IPS-18c (cell line): ENCODE results near the gene TCERG1L.

Experiments used
- H3K4me3 ChIP-seq: 2 replicates; pipeline ENCODE4 v1.7.0; 2013; ENCODE audit warnings: low read depth, mild to moderate bottlenecking, low read length, moderate library complexity; ENCODE audit not compliant: insufficient read depth
- H3K9me3 ChIP-seq: one replicate; pipeline ENCODE4 v1.6.1; 2013; ENCODE audit warnings: mild to moderate bottlenecking, low read length, moderate library complexity; ENCODE audit not compliant: control insufficient read depth, insufficient read depth

The TCERG1L gene

DNA sequence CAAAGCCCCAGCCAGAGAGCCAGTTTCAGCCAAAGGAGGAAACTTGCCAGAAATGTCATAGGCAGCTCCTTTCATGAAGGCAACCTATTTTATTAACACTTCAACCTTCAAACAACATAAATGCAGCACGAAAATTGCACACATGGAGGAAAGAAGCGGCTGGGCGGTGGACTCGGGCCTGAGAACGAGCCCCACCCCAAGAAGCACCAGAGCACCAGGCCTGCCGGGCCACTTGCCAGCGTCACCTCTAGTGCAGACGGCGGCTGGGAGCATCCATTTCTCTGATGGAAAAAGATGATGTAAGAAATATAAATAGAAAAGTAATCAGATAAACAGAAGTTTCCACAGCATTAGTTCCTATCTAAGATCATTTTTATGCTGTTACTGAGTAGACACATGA lies 100.0 kb downstream of the TCERG1L start:
- H3K4me3 ChIP-seq, result no peak overlapping the region
- peaks cover 16% of the 10 kb centered on the region for H3K9me3 ChIP-seq

DNA sequence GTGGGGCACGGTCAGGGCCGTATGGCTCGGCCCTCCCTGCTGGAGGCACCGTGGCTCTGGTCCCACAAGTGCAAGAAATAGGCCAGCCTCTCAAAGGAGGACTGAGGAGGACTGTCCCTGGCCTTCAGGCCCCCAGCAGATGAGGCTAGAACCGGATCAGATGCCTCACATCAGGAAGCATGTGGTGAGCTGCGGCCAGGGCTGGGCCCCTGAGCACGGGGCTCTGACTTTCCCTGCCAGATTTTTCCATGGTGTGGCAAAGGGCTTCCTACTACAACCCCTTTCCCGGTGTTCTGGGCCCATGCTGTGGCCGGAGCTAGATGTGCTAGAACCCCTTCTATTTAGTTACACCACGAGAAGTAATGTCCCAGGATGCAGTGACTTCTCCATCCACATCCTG lies 100.4 kb downstream of the TCERG1L start:
- peaks cover 16% of the 10 kb centered on the region for H3K9me3 ChIP-seq

DNA sequence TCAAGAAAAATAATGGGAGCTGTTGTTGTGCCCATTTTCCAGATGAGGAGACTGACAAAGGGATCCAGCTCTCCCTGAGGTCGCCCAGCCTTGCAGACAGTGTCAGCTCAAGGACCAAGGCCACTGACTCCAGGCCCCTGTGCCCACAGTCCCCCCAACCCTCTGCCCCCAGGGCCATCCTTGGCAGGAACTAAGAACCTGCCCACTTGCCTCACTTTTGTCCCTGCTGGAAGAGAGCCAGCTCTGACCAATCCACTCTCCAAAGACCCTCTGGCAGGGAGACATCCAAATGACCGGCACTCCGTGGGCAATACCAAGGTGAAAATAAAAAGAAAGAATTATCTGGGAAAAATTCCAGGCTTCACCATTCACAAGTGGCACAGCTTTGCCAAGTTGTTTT lies 101.3 kb downstream of the TCERG1L start:
- Histone ChIP-seq H3K9me3 (peaks cover 20% of the 10 kb centered on the region), H3K4me3 (no peak overlapping the region)

More for the DNA sequence above, 100.4 kb downstream of the TCERG1L start:
- H3K4me3 ChIP-seq, result no peak overlapping the region

DNA sequence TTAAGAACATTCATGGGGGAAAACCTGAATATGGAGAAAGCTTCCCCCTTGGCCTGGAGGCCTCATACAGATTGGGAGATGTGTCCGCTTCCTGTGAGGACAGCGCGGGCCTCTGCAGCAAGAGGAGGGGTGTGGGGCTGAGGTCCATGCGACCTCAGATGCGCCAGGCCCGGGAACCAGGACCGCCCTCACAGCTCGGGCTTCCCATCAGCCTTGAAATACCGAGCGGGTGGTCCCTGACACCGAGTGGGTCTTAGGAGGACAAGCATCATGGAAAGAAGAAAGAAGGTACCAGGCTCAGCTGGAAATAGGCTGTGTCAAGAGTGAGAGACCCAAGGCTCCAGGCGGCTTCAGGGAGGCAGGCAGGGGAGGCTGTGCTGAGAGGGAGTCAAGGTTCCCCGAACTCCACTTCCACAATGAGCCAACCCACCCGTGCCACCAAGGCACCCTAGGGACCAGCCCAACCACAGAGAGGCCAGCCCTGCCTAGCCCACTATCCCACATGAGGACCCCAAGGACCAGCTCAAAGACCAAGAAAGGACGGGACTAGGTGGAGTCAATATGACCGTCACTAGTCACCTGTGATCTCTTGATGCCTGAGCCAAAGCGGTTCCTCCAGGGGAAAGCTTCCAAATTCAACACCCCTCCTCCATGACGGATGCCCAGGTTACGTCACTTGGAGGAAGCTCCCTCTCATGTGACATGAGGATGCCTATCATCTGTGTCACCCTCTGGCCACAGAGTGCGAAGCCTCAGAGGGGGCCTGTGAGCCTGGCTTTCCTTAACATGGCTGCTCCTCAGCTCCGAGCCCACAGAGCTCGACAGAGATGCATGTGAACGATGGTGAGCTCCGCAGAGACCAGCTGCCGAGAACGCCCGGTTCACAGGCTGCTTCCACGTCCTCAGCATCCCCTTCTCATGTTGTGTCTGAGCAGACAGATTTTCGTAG lies 103.7 kb downstream of the TCERG1L start:
- no peak overlapping the region for H3K4me3 ChIP-seq
- peaks cover 25% of the 10 kb centered on the region for H3K9me3 ChIP-seq

DNA sequence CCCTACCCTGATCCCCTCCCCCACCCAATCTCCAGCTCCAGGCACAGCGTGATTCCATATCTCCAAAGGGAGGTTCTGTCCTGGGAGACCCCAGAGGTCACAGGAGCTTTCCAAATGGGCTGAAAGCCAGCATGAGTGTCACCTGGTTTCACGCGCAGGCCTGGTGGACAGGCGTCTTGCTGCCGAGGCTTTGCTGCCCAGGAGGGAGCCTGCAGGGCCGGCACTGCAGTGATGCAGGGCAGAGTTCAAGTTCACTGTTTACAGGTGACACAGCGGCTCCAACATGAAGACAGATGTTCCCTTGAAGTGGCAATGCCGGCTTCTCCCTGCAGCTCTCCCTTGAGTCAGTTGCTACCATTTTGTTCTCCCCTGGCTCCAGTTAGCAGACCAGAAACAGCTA lies 104.3 kb downstream of the TCERG1L start:
- Histone ChIP-seq H3K9me3 (peaks cover 27% of the 10 kb centered on the region), H3K4me3 (no peak overlapping the region)

DNA sequence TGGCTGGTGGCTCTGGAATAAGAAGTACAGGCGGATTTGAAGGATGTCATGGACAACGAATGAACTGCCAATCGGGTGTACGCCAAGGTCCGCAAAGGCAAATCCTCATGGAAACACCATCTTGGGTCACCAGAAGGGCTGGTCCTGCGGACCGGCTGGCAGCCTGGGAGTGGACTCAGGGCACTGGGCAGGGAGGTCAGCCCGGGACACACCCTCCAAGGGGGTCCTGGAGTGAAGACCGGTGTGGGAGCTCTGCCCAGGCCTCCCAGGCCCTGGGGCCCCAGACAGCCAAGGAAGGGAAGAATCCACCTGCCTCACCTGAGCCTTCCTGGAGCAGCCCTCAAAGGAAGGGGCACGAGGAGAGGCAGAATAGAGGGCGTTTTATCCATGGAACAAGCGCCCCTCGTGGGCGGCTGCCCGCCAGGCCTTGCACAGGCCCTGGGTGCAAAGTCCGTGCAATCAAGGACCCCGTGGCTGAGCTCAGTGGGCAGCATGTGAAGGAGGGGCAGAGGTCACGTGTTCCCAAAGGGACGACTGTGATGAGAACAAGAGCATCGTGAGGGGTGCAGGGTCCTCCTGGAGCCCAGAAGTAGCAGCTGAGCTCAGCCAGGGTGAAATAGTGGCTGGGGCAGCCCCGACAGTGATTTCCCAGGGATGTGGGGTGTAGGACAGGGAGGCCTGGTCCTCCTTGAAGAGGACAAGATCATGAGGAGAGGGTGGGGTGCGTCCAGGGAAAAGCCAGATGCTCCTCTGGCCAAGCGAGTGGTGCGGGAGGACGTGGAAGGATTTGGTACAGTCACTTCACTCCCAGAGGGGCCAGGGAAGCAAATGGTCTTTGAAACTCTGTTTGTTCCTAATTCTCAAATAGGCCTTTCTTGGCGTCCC lies 105.2 kb downstream of the TCERG1L start:
- no peak overlapping the region for H3K4me3 ChIP-seq
- peaks cover 32% of the 10 kb centered on the region for H3K9me3 ChIP-seq

DNA sequence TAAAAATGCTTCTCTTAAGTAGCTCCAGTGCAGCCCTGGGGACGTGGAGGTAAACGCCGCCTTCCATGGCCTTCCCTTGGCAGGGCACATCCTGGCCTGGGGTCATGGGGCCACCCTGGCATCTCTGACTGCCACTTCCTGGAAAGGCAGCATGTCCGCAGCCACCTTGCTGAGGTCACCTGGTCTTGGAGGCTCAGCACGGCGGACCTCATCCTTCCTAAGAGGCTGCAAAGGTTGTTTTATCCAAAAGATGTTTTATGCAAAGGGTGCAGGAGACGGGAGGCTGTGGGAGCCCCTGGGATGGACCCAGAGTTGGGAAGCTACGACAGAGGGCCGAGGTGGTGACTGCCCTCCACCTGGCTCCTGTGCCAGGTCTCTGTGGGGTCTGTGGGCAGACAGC lies 106.0 kb downstream of the TCERG1L start:
- H3K4me3 ChIP-seq, result no peak overlapping the region
- peaks cover 26% of the 10 kb centered on the region for H3K9me3 ChIP-seq

DNA sequence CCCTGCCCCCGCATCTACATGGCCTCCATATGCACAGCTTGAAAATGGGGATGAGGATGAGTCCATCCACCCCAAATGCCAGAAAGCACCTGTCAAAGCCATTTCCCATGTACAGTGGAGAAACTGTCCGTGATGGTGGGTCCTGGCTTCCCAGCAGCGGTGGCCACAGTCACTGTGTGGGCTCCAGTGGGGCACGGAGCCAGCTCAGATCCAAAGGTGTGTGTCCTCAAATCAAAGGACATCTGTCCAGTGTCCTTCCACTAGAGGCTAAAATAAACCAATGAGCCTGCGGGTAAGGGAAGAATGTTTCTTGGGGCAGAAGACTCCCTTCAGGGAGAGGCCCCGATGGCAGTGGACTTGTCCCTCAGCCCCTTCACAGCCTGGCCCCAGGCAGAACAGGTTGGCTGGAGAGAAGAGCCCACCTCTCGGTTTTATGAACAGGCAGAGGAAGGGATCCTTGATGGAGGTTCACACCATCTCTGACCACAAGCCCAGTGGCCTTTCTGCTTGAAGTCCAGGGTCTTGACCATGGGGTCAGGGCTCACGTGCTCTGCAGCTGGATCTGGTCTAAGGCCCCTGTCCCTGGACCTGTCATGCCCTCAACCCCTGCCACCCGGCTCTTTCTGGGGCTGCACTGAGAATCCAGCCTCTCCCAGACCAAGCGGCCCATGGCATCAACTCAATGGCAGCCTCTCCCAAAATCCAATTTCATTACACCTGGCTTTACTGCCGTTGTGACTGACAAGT lies 106.9 kb downstream of the TCERG1L start:
- peaks cover 25% of the 10 kb centered on the region for H3K9me3 ChIP-seq
- H3K4me3 ChIP-seq, result no peak overlapping the region

DNA sequence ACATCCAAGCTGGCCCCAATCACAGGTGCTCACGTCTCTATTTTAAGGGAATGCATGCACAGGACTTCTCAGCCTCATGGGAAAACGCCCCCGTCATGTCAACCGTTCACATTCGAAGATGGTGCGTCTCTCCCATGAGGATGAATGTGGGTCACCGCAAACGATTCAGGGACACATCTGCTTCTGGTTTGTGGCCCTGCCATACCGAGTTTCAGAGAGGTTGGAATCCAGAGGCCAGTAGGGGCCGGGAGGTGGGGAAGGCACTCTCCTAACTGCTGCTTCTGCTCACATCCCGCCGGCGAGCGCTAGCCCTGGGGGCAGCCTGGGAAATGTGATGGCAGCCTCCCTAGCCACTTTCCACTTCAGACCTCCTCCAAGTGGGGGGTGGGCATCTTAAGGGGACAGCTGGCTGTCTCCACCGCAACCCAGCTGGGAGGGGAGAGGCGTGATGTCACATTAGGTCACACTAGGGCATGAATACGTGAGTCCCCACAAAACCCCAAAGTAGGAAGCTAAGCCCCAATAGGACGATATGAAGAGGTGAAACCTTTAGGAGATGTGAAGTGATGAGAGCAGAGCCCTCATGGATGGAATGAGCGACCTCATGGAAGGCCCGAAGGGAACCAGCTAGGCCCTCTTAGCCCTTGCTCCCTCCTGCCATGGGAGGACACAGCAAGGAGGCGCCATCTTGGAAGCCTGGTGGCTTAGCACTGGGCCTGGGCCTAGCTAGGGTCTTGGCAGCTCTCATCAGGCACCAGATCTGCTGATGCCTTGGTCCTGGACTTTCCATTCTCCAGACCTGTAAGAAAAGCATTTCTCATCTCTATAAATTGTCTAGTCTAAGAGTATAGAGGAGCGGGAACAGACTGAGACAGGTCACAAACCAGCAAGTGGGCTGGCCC lies 107.8 kb downstream of the TCERG1L start:
- Histone ChIP-seq H3K4me3 (no peak overlapping the region), H3K9me3 (peaks cover 26% of the 10 kb centered on the region)

DNA sequence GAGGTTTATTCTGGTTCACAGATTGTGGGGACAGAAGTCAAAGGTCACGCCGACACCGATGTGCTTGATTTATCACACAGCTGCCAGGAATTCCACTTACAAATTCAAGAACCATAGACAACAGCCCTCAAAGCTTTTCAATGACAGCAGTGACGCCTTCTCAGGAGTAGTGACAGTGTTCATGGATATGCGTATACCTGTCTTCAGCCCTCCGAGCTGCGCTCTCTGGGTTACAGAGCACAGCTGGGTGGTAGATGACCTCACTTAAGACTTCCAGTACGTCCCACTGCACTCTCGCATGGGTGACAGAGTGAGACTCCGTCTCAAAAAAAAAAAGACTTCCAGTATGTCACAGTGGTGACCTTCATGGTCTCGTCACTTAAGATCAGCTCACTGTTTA lies 108.5 kb downstream of the TCERG1L start:
- Histone ChIP-seq H3K9me3 (peaks cover 22% of the 10 kb centered on the region), H3K4me3 (no peak overlapping the region)

DNA sequence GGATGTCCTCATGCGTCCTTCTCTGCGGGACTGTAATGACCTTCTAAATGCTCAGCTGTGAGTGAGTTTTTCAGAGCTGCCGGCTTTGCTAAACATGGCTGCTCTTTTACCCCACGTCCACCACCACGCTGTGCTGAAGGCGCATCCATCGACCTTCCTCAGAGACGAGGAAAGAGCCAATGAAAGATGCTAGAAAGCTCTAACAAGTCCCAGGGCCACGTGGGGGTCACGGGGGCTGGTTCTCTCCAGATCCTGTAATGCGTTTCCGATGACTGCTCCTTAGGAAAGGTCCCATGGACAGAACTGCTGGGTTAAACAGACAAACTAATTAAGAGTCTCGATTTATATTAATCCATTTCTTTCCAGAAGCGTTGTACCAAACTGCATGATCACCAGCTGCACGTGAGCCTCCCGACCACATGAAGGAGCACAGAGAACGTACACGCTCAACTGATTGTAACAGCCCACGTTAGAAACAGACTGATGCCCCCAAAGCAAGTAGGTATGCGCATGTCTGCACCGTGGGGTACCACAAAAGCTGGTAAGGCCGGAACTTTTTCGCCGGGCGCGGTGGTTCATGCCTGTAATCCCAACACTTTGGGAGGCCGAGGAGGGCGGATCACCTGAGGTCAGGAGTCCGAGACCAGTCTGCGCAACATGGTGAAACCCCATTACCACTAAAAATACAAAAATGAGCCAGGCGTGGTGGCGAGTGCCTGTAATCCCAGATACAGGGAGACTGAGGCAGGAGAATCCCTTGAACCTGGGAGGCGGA lies 109.6 kb downstream of the TCERG1L start:
- no peak overlapping the region; the same call in 1 of the 2 replicates for H3K4me3 ChIP-seq
- peaks cover 20% of the 10 kb centered on the region for H3K9me3 ChIP-seq

DNA sequence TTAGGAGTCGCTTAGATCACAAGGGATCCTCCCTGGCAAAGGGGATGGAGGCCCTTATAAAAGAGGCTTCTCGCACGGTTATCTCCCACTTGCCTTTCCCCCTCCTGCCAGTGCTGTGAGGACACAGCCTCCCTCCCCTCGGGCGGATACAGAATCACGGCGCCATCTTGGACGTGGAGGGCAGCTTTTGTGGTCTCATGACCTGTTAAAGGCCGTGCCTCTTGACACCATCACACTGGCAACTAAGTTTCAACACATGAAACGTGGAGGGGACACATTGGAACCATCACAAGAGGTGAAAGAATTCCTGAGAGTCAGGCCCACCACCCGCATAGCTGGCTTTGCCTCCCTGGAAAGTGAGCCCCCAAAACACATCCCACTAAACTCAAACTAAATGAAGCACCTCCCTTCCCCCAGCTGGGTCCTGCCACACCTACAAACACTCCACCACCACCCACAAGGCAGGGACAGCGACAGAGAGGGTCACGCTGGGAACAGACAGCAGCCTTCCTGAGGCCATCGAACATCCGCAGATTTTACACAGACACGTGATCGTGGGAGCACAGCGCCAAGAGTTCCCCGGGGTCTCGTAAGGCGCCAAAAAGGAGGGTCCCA lies 110.6 kb downstream of the TCERG1L start:
- H3K4me3 ChIP-seq, result no peak overlapping the region

DNA sequence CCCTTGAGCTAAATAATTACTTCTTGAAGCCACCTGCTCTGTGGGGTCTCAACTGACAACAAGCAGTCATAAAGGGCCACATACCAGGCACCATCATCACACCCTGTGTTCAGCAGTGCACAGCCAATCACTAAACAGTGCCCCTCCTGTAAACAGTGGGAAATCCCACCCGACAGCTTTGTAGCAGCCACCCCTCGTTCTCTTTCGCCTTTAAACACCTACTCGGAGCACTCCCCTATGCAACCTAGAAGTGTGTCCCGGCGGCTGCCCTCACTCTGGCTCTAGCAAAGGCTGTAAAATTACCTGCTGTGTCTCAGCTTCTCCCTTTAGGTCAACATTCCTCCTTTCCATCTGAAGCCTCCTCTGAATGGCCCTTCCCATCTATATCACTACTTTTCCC lies 111.9 kb downstream of the TCERG1L start:
- Histone ChIP-seq H3K9me3 (peaks cover 13% of the 10 kb centered on the region), H3K4me3 (no peak overlapping the region)

More for the DNA sequence above, 110.6 kb downstream of the TCERG1L start:
- peaks cover 20% of the 10 kb centered on the region for H3K9me3 ChIP-seq

DNA sequence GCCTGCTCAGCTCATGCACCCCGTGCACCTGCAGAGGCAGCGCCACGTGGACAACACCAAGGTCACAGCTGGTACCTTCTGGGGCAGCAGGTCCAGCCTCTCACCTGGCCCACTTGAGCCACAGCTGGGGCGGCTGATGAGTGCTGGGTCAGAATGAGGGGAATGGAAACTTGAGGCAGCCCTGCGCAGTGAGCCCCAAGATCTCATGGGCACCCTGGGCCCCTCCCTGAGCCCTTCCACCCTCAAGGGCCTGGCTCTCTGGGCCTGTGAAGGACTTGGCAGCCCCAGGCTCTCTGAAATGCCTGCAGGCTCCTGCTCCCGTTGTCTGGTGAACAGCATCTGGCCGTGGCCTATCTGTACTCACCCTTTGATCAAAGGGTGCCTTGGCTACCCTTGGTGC lies 112.7 kb downstream of the TCERG1L start:
- Histone ChIP-seq H3K4me3 (no peak overlapping the region), H3K9me3 (peaks cover 15% of the 10 kb centered on the region)

DNA sequence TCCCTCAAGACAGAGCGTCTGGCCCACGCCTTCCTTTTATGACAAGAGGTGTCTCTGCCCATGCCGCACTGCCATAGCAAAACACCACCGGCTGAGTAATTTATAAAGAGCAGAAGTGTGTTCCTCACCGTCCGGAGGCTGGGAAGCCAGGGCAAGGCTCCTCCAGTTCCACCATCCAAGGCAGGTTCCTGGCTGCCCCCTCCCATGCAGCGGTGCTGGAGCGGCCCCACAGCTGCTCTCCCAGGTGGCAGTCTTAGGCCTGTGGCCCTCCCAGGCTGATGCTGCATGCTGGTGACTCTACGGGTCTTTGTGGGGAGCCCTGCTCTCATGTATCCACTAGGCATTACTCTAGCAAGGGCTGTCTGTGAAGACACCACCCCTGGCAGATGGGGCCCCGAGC lies 113.1 kb downstream of the TCERG1L start:
- Histone ChIP-seq H3K4me3 (no peak overlapping the region; the same call in 1 of the 2 replicates), H3K9me3 (peaks cover 15% of the 10 kb centered on the region)
